Measurements from ENCODE around the gene MIP.
"Not testable (repeated sequence)": the region's sequence is repeated elsewhere in the genome, so short reads cannot be mapped to it uniquely, and the experiment has no call there.

The MIP gene

GRCh38 chr12:56414401-56414800 lies 40.1 kb downstream of the MIP start:
- no peak for DNase-seq (ENCODE audit: low read depth, low spot score)
- H3K4me3 ChIP-seq (ENCODE audit: low read length) = no peak overlapping the region

GRCh38 chr12:56413392-56413791 lies 41.1 kb downstream of the MIP start:
- no peak for DNase-seq (ENCODE audit: low read depth, low spot score)

DNA sequence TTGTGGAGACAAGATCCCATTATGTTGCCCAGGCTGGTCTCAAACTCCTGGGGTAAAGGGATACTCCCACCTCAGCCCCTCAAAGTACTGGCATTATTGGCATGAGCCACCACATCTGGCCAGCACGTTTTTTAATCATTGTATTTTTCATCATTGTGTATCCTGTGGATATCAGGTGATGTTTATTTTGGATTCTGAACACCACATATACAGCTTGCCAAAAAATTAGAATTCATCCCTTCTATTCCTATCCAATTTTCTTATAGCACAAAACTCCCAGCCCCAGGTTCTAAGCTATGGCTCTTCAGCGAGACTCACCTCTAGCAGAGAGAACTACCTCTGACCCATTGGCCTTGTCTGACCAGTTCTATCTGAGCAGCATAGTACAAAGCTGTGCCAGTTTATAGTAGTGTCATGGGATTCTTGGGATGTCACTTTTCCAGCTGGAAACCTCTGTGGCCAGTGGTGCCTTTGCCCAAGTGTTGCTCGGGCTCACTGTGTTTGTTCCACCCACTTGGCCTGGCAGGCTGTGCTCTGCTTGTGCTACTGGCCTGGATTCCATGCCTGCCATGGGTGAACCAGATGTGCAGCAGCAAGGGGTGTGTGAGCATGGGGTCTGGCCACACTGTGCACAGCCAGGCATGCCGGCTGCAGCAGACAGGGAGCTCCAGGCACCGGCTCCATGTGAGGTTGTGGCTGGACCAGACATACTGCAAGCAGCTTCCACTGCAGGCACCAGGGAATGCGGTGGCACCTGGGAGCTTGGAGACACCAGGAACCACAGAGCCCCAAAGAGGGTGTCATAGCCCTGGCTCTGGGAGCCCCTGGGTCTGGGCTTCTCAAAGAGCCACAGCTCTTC lies 42.4 kb downstream of the MIP start:
- no peak for DNase-seq (ENCODE audit: low read depth, low spot score)

More at GRCh38 chr12:56413392-56413791, 41.1 kb downstream of the MIP start:
- no peak overlapping the region for H3K4me3 ChIP-seq (ENCODE audit: low read length)

GRCh38 chr12:56410768-56411167 lies 43.7 kb downstream of the MIP start:
- DNase-seq (ENCODE audit: low read depth, low spot score) = no peak
- no peak overlapping the region for H3K4me3 ChIP-seq (ENCODE audit: low read length)

More for the DNA sequence above, 42.4 kb downstream of the MIP start:
- no peak overlapping the region for H3K4me3 ChIP-seq (ENCODE audit: low read length)

DNA sequence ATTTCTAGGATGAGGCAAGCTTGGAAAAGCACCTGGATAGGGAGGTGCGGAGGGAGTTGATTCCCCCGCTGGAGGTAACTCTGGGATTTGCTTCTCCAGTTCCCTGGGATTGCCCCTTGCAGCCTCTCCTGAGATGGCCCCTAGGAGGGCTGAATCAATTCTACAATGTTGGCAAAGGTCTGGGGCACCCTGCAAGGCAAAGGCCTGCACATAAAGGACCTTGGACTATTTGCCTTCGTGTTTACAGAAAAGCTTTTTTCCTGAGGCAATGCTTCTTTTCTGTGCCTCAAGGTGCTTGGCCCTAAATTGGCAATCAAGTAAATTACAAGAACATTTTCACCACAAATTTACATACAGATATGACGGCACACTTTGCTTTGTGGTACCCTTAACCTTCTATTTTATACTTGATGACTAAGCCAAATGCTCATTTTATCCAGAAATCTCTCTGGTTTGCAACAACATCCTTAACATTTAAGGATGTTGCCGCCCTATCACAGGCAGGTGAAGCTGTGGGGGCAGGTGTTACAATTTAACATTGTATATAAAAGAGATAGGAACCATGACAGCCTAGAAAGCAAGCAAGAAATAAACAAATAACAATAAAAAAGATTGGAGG lies 45.5 kb downstream of the MIP start:
- DNase-seq (ENCODE audit: low read depth, low spot score) = no peak
- H3K4me3 ChIP-seq (ENCODE audit: low read length) = no peak overlapping the region

GRCh38 chr12:56404227-56404626 lies 50.2 kb downstream of the MIP start:
- not testable (repeated sequence) for H3K4me3 ChIP-seq (ENCODE audit: low read length); DNase-seq (ENCODE audit: low read depth, low spot score)

DNA sequence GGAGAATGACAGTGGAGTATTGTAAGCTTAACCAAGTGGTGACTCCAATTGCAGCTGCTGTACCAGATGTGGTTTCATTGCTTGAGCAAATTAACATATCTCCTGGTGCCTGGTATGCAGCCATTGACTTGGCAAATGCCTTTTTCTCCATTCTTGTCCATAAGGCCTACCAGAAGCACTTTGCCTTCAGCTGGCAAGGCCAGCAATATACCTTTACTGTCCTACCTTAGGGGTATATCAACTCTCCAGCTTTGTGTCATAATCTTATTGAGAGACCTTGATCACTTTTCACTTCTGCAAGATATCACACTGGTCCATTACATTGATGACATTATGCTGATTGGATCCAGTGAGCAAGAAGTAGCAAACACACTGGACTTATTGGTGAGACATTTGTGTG lies 52.8 kb downstream of the MIP start:
- DNase-seq (ENCODE audit: low read depth, low spot score); H3K4me3 ChIP-seq (ENCODE audit: low read length): not testable (repeated sequence)

DNA sequence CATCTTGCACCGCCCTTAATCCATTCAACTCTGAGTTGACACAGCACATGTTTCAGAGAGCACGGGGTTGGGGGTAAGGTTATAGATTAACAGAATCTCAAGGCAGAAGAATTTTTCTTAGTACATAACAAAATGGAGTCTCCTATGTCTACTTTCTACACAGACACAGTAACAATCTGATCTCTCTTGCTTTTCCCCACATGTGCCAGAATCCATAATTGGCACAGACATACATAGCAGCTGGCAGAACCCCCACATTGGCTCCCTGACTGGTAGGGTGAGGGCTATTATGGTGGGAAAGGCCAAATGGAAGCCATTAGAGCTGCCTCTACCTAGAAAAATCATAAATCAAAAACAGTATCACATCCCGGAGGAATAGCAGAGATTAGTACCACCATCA lies 53.3 kb downstream of the MIP start:
- H3K4me3 ChIP-seq (ENCODE audit: low read length); DNase-seq (ENCODE audit: low read depth, low spot score): not testable (repeated sequence)

Data from Jurkat, Clone E6-1 (cell line).